Endothelial cell of umbilical vein (primary cell): ENCODE data around the gene GOLGA8J. TPM values are rescaled to one million over a fixed set of nuclear protein-coding genes. Genes with fewer than 3 reads are reported as not detected.

Experiments
- BruUV-seq: library from RNA; stranded (reverse); fragments of 400-500 nt; replicated peaks from 2 replicates; lab custom pipeline; 2021; lab: Mats Ljungman, UMichigan
- CTCF ChIA-PET: fragments of 300-600, 350-600 bp; sonication (Branson Sonifier 250); formaldehyde crosslinking; loops from one replicate; lab custom pipeline; 2021; ENCODE audit warnings: antibody characterized with exemption, inconsistent platforms; lab: Charles Lee
- POLR2A ChIA-PET: fragments of 300-600, 350-600 bp; sonication (Branson Sonifier 250); formaldehyde crosslinking; loops from one replicate; lab custom pipeline; 2021; ENCODE audit warnings: antibody characterized with exemption, inconsistent platforms; lab: Charles Lee
- DNase-seq: peaks from one replicate; pipeline ENCODE4 v3.0.0-alpha.2; 2011; ENCODE audit warnings: low read depth, low spot score
- FAIRE-seq: peaks from 2 replicates; lab custom pipeline; 2011; peaks lifted over from hg19 to GRCh38; lab: Jason Lieb, UNC
- H2AFZ ChIP-seq: 2 replicates; pipeline ENCODE4 v1.6.0; 2012; ENCODE audit warnings: low read depth, low read length, control low read depth, inconsistent platforms
- H3K27ac ChIP-seq: 2 replicates; pipeline ENCODE4 v1.5.1; 2011; ENCODE audit warnings: low read depth, mild to moderate bottlenecking, control low read depth, low read length, moderate library complexity; ENCODE audit not compliant: insufficient read depth
- H3K27me3 ChIP-seq, 2 experiments: 2 replicates each; pipeline versions ENCODE4 v1.6.0 to v1.6.1; 2011; ENCODE audit warnings: low read length in 2 of 2, mixed read lengths in 1 of 2; ENCODE audit not compliant: control insufficient read depth in 2 of 2, insufficient read depth in 2 of 2
- H3K36me3 ChIP-seq, 2 experiments: 2 replicates in 1 of 2; 3 replicates in 1 of 2; pipeline ENCODE4 v1.5.1; 2011; ENCODE audit warnings: low read length in 2 of 2, mild to moderate bottlenecking in 1 of 2, moderate library complexity in 1 of 2; ENCODE audit not compliant: control insufficient read depth in 2 of 2, insufficient read depth in 2 of 2; ENCODE audit errors: extremely low read depth in 1 of 2
- H3K4me1 ChIP-seq: 3 replicates; pipeline ENCODE4 v1.5.1; 2011; ENCODE audit warnings: mild to moderate bottlenecking, low read length; ENCODE audit not compliant: control insufficient read depth, insufficient read depth; ENCODE audit errors: extremely low read depth
- H3K4me2 ChIP-seq: 2 replicates; pipeline ENCODE4 v1.6.1; 2011; ENCODE audit warnings: low read length, control low read depth, mixed read lengths; ENCODE audit not compliant: insufficient read depth
- H3K4me3 ChIP-seq, 3 experiments: fragments of 200-600 bp in 1 of 3; sonication (generic), shearing (Covaris generic) in 1 of 3; replicated peaks in 1 of 3; 2 replicates each; pipeline ENCODE4 v1.5.1; 2011 to 2016; ENCODE audit warnings: control low read depth in 3 of 3, low read length in 3 of 3, mild to moderate bottlenecking in 2 of 3, inconsistent platforms in 1 of 3, low read depth in 1 of 3, moderate library complexity in 1 of 3; ENCODE audit not compliant: insufficient read depth in 1 of 3
- H3K79me2 ChIP-seq: 2 replicates; pipeline ENCODE4 v1.6.0; 2012; ENCODE audit warnings: low read length, inconsistent platforms; ENCODE audit not compliant: control insufficient read depth, insufficient read depth
- H3K9ac ChIP-seq: replicated peaks from 2 replicates; pipeline ENCODE3; 2011; ENCODE audit warnings: low read length, control low read depth; ENCODE audit not compliant: insufficient read depth; ENCODE audit errors: extremely low read depth
- H3K9me1 ChIP-seq: replicated peaks from 3 replicates; pipeline ENCODE4 v1.6.0; 2011; ENCODE audit warnings: mild to moderate bottlenecking, low read length; ENCODE audit not compliant: control insufficient read depth, insufficient read depth; ENCODE audit errors: extremely low read depth
- H3K9me3 ChIP-seq: replicated peaks from 2 replicates; pipeline ENCODE4 v1.5.1; 2012; ENCODE audit warnings: low read length, inconsistent platforms; ENCODE audit not compliant: control insufficient read depth, insufficient read depth
- H4K20me1 ChIP-seq: replicated peaks from 2 replicates; pipeline ENCODE3; 2011; ENCODE audit warnings: mild to moderate bottlenecking, low read length; ENCODE audit not compliant: control insufficient read depth, insufficient read depth; ENCODE audit errors: extremely low read depth
- CTCF ChIP-seq, 2 donors: IDR thresholded peaks; 1 replicate in 1 of 2; 2 replicates in 1 of 2; pipeline ENCODE4 v1.5.1; 2011; ENCODE audit warnings: low read length in 2 of 2, mild to moderate bottlenecking in 2 of 2, moderate library complexity in 2 of 2, control low read depth in 1 of 2, inconsistent platforms in 1 of 2, low read depth in 1 of 2; ENCODE audit not compliant: insufficient read depth in 1 of 2; ENCODE audit errors: extremely low read depth in 1 of 2
- EZH2 ChIP-seq: IDR thresholded peaks from 2 replicates; pipeline ENCODE4 v1.6.1; 2012; ENCODE audit warnings: borderline replicate concordance, low read depth, mild to moderate bottlenecking, moderate library complexity, low read length, inconsistent platforms; ENCODE audit not compliant: severe bottlenecking
- FOS ChIP-seq: IDR thresholded peaks from 2 replicates; pipeline ENCODE4 v1.6.1; 2011; ENCODE audit warnings: mild to moderate bottlenecking, low read length, moderate library complexity, borderline replicate concordance; ENCODE audit not compliant: insufficient read depth
- GATA2 ChIP-seq: IDR thresholded peaks from 2 replicates; pipeline ENCODE4 v1.7.0; 2011; ENCODE audit warnings: low read depth, mild to moderate bottlenecking, moderate library complexity, mixed read lengths, low read length; ENCODE audit not compliant: insufficient read length, insufficient read depth
- JUN ChIP-seq: IDR thresholded peaks from 2 replicates; pipeline ENCODE4 v1.6.1; 2011; ENCODE audit warnings: borderline replicate concordance, low read depth; ENCODE audit not compliant: insufficient read length, insufficient read depth
- MAX ChIP-seq: IDR thresholded peaks from 2 replicates; pipeline ENCODE4 v1.6.1; 2011; ENCODE audit not compliant: insufficient read depth, insufficient read length
- MYC ChIP-seq: IDR thresholded peaks from one replicate; pipeline ENCODE4 v1.6.1; 2011; ENCODE audit warnings: mild to moderate bottlenecking, low read depth, low read length
- POLR2A ChIP-seq: IDR thresholded peaks from 2 replicates; pipeline ENCODE4 v1.6.1; 2012; ENCODE audit warnings: low read depth, mild to moderate bottlenecking, control low read depth, low read length
- POLR2AphosphoS5 ChIP-seq: IDR thresholded peaks from 2 replicates; pipeline ENCODE4 v1.6.1; 2012; ENCODE audit warnings: low read depth, mild to moderate bottlenecking, control low read depth, low read length, moderate library complexity; ENCODE audit not compliant: insufficient read depth
- dilution Hi-C: fragments of 300-500 bp; cut with MboI; formaldehyde crosslinking; loops from one replicate; pipeline ENCODE4 v1.15.0; 2019; ENCODE audit warnings: low sequenced_read_pairs; ENCODE audit not compliant: extremely low pct_ligation_motif_present
- intact Hi-C: fragments of 100-400 bp; cut with micrococcal nuclease; formaldehyde crosslinking; loops from one replicate; pipeline ENCODE4 v1.10.0; 2022
- polyA plus RNA-seq, 4 experiments: library from polyadenylated mRNA; depleted of rRNA in 3 of 4; stranded (reverse) in 3 of 4; unstranded in 1 of 4; fragments of >200 nt; gene quantifications; 2 replicates each; pipeline versions ENCODE4 v1.2.1 to v1.2.3, GENCODE V29; 2011 to 2012; ENCODE audit warnings: missing spikeins in 1 of 4
- total RNA-seq: library from RNA; stranded (reverse); gene quantifications from 2 replicates; pipeline ENCODE4 v1.2.3, GENCODE V29; 2021

GOLGA8J gene
- total and polyA plus RNA-seq, 2 donors (not counting 3 experiments of a cell fraction or from before 2014, with no cell fraction given), result not detected

- DNase-seq (no peak), FAIRE-seq (no peak)
- no peaks in the 10 kb centered on the region for H4K20me1 ChIP-seq
- dilution Hi-C loops (no loop called here), intact Hi-C loops (no loop called here)
- TF ChIP-seq MYC (no peak), MAX (no peak), EZH2 (no peak), POLR2A (no peak), CTCF (IDR thresholded peaks at IDR 0.05; ENCODE audit: extremely low read depth in 1 of 2, insufficient read depth in 1 of 2, low read depth in 1 of 2, low read length in 2 of 2) (no peak), GATA2 (no peak), POLR2AphosphoS5 (no peak), FOS (no peak), JUN (no peak)
- no peaks in the 10 kb centered on the region for H3K79me2 ChIP-seq
- BruUV-seq, result no TSS peak
- no peaks in the 10 kb centered on the region for H3K4me1 ChIP-seq
- H3K9ac ChIP-seq, result no peak overlapping the region
- H3K9me3 ChIP-seq, result no peaks in the 10 kb centered on the region
- H3K27me3 ChIP-seq, result peaks cover 0 to 2% of the 10 kb centered on the region in 2 experiments
- ChIA-PET POLR2A (no interaction called here), CTCF (interaction anchor here (1.1 kb wide), 1 partner anchor 108 kb away, joined by 3 read pairs; no protein-coding TSS in a partner anchor)
- no peak overlapping the region for H2AFZ ChIP-seq
- H3K9me1 ChIP-seq, result no peaks in the 10 kb centered on the region
- H3K27ac ChIP-seq, result no peak overlapping the region
- no peak overlapping the region for H3K4me3 ChIP-seq
- H3K4me2 ChIP-seq, result no peak overlapping the region
- H3K36me3 ChIP-seq, result no peaks in the 10 kb centered on the region
Measured at GRCh38 chr15:30033763-30034162, 49.0 kb upstream of the GOLGA8J start.
